Measurements from ENCODE around the gene DYRK1A.
"Not testable (repeated sequence)": the region's sequence is repeated elsewhere in the genome, so short reads cannot be mapped to it uniquely, and the experiment has no call there.

The DYRK1A gene

DNA sequence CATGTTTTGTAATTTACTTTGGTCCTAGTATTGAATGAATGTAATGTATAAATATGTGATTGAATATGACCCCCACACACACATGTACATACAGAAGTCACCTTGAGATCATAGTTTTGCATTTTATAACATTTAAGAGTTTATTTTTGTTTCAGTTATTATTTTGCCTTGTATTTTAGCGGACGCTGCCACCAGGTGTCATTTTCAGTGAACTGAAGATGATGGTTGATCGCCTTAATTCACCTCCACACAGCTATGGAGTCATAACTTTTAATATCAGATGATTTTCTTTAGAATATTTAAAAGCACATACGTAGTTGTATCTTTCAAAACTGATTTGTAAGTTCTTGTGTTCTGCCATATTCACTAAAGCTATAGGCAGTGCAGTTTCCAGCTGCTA is 130.4 kb downstream of the DYRK1A start:
- DNase-seq: no peak

DNA sequence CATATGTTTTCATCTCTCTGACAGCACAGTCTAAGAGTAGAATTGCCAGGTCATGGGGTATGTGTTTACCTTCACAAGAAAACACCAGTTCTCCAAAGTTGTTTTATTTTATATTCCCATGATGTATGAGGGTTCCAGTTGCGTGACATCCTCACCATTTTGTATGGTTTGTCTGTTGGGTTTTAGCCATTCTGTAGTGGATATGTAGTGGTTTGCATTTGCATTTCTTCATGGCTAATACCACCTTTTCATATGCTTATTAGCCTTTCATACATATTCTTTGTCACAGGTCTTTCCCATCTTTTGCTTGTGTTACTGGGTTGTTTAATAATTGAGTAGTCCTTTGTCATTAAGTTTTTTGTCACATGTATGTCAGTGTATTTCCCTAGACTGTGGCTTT is 132.1 kb downstream of the DYRK1A start:
- no peak for DNase-seq

DNA sequence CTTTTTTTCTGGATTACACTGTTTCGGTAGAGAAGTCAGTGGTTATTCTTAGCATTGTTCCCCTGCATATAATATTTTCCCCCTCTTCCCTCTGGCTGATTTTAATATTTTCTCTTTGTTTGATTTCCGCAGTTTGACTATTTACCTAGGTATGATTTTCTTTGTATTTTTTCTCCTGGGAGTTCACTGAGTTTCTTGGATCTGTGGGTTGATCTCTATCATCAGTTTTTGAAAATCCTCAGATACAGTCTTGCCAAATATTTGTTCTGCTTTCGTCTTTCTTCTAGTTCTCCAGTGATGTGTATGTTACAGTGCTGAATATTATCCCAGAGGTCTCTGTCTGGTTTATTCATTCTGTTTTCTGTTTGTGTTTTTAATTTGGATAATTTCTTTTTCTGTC is 136.4 kb downstream of the DYRK1A start:
- no peak for DNase-seq

DNA sequence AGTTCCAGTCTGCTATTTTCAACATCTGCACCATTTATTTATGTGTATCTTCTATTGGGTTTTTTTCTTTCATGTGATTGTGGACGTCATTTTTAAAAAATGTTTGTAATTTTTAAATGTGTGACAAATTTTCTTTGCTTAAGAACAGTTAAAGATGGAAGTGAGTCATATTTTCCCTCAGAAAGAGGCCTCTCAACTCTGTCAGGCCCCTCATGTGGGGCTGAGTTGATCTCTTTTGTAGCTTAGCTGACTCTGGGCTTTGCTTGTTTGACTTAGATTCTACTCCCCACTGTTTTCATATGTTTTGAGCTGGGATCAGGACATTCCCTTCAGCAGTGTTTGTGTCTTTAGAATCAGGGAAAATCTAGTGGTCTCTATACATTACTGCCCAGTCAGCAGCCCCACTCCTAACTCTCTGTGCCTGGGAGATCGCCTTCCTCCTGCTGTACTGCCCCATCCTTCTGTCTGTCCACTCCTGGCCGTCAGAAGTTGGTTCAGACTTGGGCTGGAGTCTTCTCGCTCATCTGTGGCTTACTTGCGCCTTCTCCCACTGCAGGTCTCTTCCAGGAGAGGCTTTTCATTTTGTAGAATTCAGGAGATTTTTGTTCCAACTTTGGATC is 137.4 kb downstream of the DYRK1A start:
- no peak for DNase-seq

DNA sequence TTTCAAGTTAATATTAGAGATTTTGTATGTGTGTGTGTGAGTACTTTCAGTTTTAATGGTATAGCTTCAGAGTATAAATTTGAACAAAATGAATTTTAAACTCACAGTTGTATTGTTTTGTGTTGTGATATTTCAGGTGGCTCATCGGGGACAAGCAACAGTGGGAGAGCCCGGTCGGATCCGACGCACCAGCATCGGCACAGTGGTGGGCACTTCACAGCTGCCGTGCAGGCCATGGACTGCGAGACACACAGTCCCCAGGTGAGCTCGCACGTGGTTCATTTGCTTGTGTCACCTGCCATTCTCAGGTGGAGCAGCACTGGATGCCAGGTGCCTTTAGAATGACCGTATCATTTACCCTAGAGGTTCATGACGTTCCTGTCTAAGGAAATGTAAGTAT is 139.4 kb downstream of the DYRK1A start:
- DNase-seq: no peak

DNA sequence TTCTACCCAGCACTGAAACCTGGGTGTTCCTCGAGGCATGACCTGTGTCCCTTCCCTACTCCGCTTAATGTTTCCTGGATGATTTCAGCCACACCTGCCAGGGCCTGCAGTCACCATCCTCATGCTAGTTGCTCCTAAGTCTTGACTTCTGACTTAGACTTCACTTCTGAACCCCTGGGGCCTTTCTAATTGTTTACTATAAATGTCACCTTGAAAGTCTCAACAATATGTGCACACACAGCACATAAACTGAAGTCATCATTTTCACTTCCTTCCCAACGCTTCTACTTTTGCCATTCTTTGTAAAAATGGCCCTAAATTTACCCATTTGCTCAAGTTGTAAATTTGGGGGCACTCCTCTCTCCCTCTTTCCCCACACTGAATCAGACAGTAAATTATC is 141.1 kb downstream of the DYRK1A start:
- no peak for DNase-seq

DNA sequence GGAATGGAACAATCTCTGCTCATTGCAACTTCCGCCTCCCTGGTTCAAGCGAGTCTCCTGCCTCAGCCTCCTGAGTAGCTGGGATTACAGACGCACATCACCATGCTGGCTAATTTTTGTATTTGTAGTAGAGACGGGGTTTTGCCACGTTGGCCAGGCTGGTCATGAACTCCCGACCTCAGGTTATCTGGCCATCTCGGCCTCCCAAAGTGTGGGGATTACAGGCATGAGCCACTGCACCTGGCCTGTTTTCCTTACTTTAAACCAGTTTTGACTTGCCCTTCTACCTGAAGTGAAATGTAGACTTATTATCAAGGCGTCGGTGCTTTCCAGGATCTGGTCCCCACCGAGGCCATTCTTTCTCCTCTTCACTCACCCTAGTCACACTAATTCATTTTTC is 141.8 kb downstream of the DYRK1A start:
- DNase-seq: no peak

DNA sequence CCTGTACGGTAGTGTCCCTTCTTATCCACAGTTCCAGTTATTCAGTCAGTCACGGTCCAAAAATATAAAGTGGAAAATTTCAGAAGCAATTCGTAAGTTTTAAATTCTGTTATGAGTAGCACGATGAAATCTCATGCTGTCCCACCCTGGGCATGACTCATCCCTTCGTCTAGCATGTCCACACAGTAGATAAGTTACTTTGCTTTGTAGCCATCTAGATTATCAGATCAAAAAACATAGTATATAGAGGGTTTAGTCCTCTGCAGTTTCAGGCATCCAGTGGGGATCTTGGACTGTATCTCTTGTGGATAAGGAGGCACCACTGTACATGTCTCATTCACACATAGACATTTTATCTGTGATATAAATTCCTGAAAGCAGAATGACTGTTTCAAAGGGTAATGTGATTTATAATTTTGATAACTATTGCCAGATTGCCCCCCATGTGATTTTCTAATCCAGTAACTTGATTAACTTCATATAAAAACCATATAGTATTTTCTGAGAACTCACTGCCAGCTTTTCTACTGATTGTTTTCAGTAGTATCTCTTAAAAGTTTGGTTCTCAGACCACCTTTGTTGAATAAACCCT is 143.3 kb downstream of the DYRK1A start:
- DNase-seq: no peak

DNA sequence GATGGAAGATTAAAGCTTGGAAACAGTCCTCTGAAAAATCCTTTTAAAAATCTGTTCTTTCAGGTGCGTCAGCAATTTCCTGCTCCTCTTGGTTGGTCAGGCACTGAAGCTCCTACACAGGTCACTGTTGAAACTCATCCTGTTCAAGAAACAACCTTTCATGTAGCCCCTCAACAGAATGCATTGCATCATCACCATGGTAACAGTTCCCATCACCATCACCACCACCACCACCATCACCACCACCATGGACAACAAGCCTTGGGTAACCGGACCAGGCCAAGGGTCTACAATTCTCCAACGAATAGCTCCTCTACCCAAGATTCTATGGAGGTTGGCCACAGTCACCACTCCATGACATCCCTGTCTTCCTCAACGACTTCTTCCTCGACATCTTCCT is 145.3 kb downstream of the DYRK1A start:
- DNase-seq: no peak

DNA sequence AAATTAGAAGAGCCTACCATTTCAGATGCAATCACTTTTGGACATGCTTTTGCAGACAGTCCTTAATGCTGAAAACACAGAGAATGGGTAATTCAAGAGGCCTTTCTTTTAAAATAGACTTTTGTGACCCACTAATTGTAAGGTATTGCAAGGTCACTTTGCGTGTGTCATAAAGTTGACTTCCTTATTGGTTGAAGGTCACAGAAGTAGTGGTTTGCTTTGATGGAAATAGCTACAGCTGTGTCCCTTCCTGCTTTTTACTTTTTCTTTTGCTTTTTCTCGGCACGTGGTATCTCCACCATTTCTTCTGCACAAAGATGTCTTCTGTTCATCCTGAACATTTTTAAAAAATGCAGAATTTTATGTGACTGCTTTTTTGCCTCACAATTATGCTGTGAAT is 146.8 kb downstream of the DYRK1A start:
- DNase-seq: no peak

DNA sequence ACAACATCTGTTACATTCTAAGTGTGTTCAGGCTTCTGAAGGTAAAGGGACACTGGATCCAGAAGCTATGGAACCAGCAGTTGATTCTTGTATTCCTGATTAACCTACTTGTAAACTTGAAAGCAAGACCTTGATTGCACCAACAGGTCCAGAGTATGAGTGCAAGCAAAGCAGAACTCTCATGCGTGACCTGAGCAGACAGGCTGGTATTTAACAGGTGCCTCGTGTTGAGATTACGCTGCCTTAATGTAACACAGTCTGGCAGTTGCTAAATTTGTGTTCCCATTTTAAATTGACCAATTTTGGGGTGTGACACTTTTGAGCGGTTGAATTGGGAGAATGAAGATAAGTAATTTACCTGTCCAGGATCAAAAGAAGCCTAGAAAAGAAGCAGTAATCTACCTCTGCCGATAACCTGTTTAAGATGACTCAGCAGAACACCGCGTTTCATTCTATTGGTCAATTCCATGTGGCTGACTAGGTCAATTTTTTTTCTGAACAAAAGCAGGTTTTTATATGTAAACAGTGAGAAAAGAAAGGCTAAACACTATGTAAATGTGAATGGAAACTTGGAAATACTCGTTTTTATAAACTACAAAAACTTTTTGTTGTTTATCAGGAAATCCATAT is 147.6 kb downstream of the DYRK1A start:
- DNase-seq: no peak

DNA sequence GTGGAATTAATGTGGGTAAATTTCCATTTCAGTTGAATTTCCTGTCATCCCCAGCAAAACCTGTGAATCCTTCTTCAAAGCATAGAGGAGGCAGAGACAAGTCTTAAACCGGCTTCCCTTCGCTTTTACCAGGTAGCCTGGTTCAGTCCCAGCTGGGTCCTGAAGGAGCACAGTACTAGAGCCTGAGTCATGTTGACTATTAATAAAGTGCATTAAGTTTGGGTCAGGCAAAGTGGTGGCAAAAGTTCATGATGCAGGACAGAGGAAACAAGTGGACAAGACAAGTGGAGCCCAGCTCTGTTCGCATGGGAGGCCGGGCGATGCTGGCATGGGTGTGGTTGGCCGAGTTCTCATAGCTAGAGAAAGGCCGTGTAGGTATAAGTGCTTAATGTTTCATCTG is 150.4 kb downstream of the DYRK1A start:
- DNase-seq: no peak

DNA sequence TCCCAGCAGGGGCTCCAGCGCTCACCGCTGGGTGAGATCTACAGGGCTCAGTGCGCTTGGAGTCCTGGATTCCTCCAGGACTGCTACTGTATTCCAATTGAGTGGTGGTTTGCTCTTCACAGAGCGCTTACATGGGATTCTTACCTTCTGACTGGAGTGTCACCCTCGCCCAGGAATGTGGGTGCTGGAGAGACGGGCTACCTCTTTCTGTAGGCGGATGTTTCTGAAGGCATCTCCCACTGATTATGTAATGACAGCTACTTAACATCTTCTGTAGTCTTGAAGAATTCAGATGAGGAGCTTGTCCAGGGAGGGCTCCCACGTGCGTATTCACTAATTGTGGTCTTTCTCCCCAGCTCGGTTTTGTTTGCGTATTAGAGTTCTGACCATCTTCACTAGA is 154.2 kb downstream of the DYRK1A start:
- no peak for DNase-seq

DNA sequence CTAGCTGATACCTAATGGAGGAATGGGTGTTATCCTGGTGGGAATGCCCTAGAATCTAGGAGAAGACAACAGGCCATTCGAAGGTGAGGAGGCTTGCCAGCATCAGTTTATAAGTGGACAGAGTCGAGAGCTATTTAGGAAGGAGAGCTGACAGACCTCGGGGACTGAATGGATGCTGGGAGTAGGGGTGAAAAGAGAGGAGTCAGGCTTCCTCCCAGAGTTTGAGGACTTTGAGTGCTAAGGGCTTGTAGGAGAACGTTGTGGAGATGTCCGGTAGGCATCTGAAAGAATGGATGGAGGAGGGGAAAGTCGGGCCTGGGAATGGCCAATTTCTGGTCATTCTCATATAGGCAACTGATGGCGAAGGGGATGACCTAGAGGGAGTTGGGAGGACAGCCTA is 155.1 kb downstream of the DYRK1A start:
- no peak for DNase-seq

DNA sequence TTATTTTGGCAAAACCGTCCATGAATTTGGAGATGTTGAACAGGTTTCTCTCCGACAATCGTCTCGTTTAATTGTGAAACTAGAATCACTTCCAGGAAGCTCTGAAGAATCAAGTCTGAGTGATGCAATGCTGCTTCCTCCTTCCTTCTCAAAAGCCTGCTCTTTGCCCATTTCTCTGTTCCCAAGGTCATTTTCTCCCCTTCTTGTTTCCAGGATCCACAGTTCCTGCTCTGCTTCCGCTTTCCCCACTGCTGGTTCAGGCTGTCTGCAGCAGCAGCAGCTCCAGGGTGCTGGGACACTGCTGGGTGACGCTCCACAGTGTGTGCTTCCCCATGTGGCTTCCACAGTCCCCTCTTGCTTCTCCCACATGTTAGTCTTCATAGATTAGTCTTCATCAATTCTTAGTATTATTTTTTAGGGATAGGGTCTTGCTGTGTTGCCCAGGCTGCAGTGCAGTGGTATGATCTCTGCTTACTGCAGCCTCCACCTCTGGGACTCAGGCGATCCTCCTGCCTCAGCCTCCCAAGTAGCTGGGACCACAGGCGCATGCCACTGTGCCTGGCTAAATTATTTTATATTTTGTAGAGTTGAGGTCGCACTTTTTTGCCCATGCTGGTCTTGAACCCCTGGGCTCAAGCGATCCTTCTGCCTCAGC is 156.2 kb downstream of the DYRK1A start:
- DNase-seq: no peak

DNA sequence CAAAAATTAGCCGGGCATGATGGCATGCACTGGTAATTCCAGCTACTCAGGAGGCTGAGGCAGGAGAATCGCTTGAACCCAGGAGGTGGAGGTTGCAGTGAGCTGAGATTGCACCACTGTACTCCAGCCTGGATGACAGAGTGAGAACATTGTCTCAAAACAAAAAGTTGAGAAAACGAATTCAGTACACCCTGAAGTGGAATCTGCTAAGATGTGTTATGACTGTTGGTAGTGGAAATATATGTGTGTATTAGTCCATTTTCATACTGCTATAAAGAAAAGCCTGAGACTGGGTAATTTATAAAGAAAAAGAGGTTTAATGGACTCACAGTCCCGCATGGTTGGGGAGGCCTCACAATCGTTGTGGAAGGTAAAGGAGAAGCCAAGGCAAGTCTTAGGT is 158.4 kb downstream of the DYRK1A start:
- DNase-seq: not testable (repeated sequence)

DNA sequence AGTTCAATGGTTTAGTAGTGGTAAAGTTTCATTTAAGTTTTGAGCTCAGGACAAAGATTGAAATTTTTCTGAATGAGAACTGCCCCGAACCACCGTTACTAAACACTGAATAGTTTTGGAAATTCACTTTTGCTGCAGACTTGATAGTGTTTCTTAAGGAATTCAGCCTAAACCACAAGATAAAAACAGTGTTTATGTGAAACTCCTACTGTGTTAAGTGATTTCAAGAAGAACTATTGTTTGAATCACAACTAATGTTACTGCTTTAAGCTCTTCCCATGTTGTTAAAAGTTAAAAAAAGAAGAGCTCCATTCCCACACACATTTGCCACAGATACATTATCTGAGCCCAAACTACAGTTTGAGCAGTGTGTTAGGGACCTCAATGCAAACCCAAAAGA is 159.2 kb downstream of the DYRK1A start:
- DNase-seq: no peak

DNA sequence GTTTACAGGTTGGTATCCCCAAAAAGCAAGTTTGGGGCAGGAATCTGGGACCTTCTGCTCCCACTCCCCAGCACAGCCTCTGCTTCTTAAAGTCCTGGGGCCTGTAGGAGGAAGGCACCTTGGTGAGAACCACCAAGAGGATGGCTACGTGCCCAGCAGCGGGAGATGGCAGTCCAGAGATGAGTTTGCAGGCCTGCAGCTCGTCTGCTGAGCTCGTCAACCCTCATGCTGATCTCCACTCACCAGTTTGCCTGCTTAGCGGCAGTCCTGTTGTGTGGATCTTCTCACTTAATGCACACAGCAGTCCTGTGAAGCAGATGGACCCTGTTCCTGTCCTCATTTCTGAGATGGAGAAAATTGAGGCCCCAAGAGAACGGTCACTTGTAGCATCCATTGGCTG is 160.5 kb downstream of the DYRK1A start:
- DNase-seq: no peak

DNA sequence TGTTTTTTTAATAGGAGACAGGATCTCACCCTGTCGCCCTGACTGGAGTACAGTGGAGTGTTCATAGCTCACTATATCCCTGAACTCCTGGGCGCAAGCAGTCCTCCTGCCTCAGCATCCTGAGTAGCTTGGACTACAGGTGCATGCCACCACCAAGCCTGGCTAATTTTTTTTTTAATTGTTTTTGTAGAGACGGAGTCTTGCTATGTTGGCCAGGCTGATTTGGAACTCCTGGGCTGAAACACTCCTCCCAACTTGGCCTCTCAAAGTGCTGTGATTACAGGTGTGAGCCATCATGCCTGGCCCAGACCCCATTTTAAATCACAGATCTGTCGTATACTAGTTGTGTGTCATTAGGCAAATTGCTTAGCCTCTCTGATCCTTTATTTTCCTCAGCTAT is 161.1 kb downstream of the DYRK1A start:
- DNase-seq: no peak

DNA sequence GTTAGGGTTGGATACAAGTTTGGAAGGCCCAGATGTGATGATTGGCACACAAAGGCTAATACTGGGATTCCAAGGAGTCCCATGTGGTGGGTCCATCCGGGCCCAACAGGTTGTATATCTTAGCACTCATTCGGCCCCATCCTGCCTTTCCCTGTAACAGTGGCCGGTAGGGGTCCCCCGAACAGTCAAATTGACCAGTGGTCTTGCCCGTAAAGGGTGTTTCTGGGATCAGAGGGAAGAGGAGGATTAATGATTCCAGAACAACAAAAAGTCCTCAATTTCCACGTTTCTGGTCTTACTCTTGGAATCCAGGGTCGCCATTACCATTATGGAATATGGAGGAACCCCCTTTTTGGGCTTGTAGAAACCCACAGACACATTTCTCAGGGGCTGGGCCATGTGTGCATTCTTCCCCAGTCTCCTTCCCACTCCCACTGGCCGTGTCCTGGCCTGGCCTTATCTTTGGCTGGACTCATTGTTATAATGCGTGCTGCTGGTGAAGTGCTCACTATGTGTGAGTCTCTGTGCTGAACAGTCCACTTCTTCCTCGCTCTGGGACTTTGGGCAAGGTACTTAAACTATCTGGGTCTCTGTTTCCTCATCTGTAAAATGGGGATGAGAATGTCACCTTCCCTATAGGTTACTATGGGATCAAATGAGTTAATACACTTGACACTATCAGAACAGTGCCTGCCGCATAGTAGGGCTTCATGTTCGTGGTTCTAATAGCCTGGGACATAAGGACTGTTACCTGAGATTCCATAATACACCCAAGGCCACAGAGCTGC is 161.8 kb downstream of the DYRK1A start:
- DNase-seq: no peak

DNA sequence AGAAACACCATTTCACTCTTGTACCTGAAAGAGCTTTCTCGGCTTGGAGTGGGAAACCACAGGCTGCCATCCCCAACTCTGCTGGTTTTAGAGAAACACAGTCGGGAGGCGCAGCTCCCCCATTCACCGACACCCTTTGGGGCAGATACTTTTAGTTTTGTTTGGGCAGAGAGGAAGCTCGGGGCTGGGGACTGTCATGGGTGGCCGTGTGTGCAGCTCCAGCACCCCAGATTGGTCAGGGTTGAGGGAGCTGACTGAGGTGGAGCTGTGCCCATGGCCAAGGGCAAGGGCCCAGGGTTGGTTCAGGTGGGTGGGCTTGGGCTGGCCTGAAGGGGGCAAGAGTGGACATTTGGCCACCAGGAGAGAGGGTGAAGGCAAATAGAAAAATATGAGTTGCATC is 163.1 kb downstream of the DYRK1A start:
- DNase-seq: no peak

DNA sequence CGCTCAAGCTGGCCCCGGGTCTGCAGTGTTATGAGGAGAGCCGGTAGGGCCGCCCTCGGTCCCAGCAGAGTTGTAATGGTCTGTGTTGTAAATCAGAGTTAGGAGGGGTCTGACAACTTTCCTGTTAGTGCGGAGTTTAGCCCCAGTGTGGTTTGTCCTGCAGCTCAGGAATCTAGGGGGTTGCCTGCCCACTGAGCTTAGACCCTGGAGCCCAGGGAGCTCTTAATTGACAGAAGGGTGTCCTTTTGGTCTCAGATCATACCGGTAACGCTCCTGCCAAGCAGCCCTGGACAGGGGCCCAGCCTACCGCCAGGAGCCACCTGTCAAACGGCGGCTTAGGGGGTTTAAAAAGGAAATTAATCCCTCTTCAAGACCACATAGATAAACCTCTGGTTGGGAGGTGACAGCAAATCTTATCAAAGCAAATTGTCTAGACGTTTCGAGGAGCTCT is 164.4 kb downstream of the DYRK1A start:
- no peak for DNase-seq

DNA sequence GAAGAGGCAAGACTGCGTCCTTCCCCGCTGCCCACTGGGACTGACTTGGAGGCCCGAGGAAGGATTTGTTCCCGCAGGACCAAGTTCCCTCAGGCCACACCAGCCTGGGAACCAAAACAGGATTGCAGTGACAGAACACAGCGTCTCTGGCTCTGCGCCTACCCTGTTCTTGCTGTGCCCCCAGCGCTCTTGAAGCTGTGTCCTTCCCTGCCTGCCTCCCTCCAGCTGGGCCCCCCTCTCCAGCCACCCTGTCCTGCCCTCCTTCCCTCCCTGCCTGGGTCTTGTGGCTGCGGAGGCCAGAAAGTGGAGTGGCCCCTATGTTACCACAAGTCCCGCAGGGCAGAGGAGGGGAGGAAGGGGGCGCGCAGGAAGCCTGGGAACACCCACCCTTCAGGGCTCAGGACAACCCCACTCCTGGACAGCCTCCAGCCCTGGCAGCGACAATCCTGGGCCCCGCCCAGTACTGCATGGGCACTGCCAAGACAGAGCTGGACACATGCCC is 164.9 kb downstream of the DYRK1A start:
- no peak for DNase-seq
